Measurements from ENCODE around the gene KPNA1.

The KPNA1 gene

GRCh38 chr3:122514123-122515019 is at the start of gene KPNA1:
Gene KPNA1 (minus strand): TSS chr3:122514939. CDS start chr3:122496565, 18,374 bp downstream.
- Mint-ChIP-seq H3K27ac (peak within 1 kb of the TSS; percentile 94), H3K9me3 (peaks cover 4% of the 10 kb centered on the region), H3K27me3 (no peaks in the 10 kb centered on the region), H3K4me3 (peak within 1 kb of the TSS; percentile 85), H3K4me1 (peaks cover 24% of the 10 kb centered on the region), H3K36me3 (peaks cover 14% of the 10 kb centered on the region)
- ATAC-seq (ENCODE audit: low read depth) (peak; percentile 80), DNase-seq (ENCODE audit: low spot score in 2 of 2) (peak; percentile 88 to 90)

GRCh38 chr3:122564155-122564912 is 49.6 kb upstream of the KPNA1 start, which contains the start of the genes DTX3L and PARP9:
Gene DTX3L (plus strand): TSS chr3:122564338. CDS start chr3:122564427, 89 bp downstream.
Gene PARP9 (minus strand): TSS chr3:122564300. CDS start chr3:122559620, 4,680 bp downstream.
- peaks cover 21% of the 10 kb centered on the region for H3K36me3 Mint-ChIP-seq

DNA sequence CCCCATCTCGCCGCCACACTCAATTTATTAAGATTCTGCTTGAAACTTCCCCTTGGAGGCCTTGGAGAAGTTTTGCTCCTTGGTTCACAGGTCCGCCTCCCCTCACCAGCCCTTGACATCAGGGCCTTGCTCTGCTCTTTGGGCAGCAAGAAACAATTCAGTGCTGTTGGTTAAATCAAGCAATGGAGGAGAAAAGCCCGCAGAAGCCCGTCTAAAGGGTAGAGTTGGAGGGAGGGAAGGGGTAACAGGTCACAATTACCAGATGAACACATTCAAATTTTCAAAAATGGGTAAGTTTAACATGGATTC is 48.9 kb upstream of the KPNA1 start:
- H3K4me3 Mint-ChIP-seq, result peak overlapping the region; percentile 94
- H3K9me3 Mint-ChIP-seq, result no peaks in the 10 kb centered on the region
- peak overlapping the region; percentile 93 for H3K27ac Mint-ChIP-seq
- no peaks in the 10 kb centered on the region for H3K27me3 Mint-ChIP-seq
- H3K4me1 Mint-ChIP-seq, result peaks cover 55% of the 10 kb centered on the region
- DNase-seq (ENCODE audit: low spot score in 2 of 2), result no peak
- peaks cover 21% of the 10 kb centered on the region for H3K36me3 Mint-ChIP-seq
- ATAC-seq (ENCODE audit: low read depth), result peak; percentile 3

More at GRCh38 chr3:122564155-122564912, 49.6 kb upstream of the KPNA1 start, which contains the start of the genes DTX3L and PARP9:
- Mint-ChIP-seq H3K27ac (peak within 1 kb of the TSS; percentile 93), H3K9me3 (no peaks in the 10 kb centered on the region), H3K4me3 (peak within 1 kb of the TSS; percentile 94), H3K27me3 (no peaks in the 10 kb centered on the region), H3K4me1 (peaks cover 59% of the 10 kb centered on the region)
- DNase-seq (ENCODE audit: low spot score in 2 of 2) (peak; percentile 47 to 63), ATAC-seq (ENCODE audit: low read depth) (peak; percentile 82)

DNA sequence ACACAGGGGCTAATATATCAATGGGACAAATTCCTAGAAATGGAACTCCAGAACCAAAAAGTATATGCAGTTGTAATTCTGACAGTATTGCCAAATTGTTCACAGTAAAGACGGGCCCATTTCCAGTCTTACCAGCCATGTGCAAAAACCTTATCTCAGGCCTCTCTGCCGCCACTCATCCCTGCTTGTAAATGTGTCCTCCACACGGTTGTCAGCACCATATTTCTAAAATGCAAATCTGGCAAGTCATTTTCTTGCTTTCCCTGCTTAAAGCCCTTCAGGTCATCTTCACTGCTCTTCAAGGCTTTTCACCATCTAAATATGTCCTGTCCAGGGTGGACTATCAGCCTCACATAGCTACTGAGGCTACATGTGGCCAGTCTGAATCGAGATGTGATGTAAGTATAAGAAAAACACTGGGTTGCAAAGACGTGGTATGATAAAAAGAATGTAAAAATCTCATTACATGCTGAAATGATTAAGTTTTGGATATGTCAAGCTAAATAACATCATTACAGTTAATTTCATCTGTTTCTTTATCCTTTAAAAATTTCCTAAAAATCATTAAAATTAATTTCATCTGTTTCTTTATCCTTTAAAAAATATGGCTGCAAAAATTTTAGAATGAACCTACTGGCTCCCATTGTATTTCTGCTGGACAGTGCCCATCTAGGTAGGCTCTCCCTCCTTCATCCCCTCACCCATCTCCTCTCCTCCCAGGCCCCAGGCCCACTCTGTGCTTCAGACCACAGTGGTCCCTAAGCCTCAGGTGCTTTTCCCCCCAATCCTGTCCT is 48.4 kb upstream of the KPNA1 start:
- DNase-seq (ENCODE audit: low spot score in 2 of 2), result no peak
- no peak for ATAC-seq (ENCODE audit: low read depth)
- H3K9me3 Mint-ChIP-seq, result no peaks in the 10 kb centered on the region
- H3K4me3 Mint-ChIP-seq, result peak overlapping the region; percentile 94
- no peaks in the 10 kb centered on the region for H3K27me3 Mint-ChIP-seq
- peaks cover 20% of the 10 kb centered on the region for H3K36me3 Mint-ChIP-seq
- H3K4me1 Mint-ChIP-seq, result peaks cover 53% of the 10 kb centered on the region
- H3K27ac Mint-ChIP-seq, result peak overlapping the region; percentile 93

DNA sequence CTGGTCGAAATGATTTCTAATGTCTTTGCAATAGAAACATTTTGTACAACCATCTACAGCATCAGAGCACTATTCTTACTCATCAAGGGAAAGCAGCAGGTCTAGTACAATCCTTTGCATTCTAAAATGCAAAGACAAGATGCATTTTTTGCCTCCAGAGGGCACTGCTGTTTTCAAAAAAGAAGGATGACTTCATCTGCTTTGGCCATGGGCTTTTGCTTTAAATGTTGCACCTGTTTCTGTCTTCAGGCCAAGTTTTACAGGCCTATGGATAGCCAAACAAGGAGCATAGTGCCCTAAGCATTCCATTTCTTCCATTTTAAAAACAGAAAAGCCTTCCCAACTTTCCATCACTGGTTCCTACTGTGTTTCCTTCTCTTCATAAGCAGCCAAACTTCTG is 45.9 kb upstream of the KPNA1 start:
- peak; percentile 65 to 73 for DNase-seq (ENCODE audit: low spot score in 2 of 2)
- Mint-ChIP-seq H3K36me3 (peaks cover 19% of the 10 kb centered on the region), H3K27me3 (no peaks in the 10 kb centered on the region), H3K9me3 (no peaks in the 10 kb centered on the region), H3K4me3 (no peak overlapping the region), H3K27ac (peak overlapping the region; percentile 93), H3K4me1 (peaks cover 38% of the 10 kb centered on the region)
- peak; percentile 39 for ATAC-seq (ENCODE audit: low read depth)

GRCh38 chr3:122559906-122560305 is 45.2 kb upstream of the KPNA1 start:
- peak overlapping the region; percentile 10 for H3K27ac Mint-ChIP-seq
- DNase-seq (ENCODE audit: low spot score in 2 of 2), result no peak
- no peak for ATAC-seq (ENCODE audit: low read depth)
- H3K4me1 Mint-ChIP-seq, result peaks cover 36% of the 10 kb centered on the region
- no peaks in the 10 kb centered on the region for H3K9me3 Mint-ChIP-seq
- peaks cover 25% of the 10 kb centered on the region for H3K36me3 Mint-ChIP-seq
- no peak overlapping the region for H3K4me3 Mint-ChIP-seq
- no peaks in the 10 kb centered on the region for H3K27me3 Mint-ChIP-seq

- ATAC-seq (ENCODE audit: low read depth) (no peak), DNase-seq (ENCODE audit: low spot score in 2 of 2) (no peak)
- Mint-ChIP-seq H3K4me3 (no peak overlapping the region), H3K27me3 (no peaks in the 10 kb centered on the region), H3K27ac (no peak overlapping the region), H3K9me3 (no peaks in the 10 kb centered on the region), H3K36me3 (peaks cover 31% of the 10 kb centered on the region), H3K4me1 (peaks cover 37% of the 10 kb centered on the region)
Observed at GRCh38 chr3:122558605-122559004, 43.9 kb upstream of the KPNA1 start.

- DNase-seq (ENCODE audit: low spot score in 2 of 2), result no peak
- peaks cover 35% of the 10 kb centered on the region for H3K36me3 Mint-ChIP-seq
- H3K4me1 Mint-ChIP-seq, result peaks cover 26% of the 10 kb centered on the region
- no peak for ATAC-seq (ENCODE audit: low read depth)
- no peak overlapping the region for H3K4me3 Mint-ChIP-seq
- no peaks in the 10 kb centered on the region for H3K27me3 Mint-ChIP-seq
- H3K9me3 Mint-ChIP-seq, result no peaks in the 10 kb centered on the region
- H3K27ac Mint-ChIP-seq, result no peak overlapping the region
Observed at GRCh38 chr3:122557356-122557755, 42.6 kb upstream of the KPNA1 start.

DNA sequence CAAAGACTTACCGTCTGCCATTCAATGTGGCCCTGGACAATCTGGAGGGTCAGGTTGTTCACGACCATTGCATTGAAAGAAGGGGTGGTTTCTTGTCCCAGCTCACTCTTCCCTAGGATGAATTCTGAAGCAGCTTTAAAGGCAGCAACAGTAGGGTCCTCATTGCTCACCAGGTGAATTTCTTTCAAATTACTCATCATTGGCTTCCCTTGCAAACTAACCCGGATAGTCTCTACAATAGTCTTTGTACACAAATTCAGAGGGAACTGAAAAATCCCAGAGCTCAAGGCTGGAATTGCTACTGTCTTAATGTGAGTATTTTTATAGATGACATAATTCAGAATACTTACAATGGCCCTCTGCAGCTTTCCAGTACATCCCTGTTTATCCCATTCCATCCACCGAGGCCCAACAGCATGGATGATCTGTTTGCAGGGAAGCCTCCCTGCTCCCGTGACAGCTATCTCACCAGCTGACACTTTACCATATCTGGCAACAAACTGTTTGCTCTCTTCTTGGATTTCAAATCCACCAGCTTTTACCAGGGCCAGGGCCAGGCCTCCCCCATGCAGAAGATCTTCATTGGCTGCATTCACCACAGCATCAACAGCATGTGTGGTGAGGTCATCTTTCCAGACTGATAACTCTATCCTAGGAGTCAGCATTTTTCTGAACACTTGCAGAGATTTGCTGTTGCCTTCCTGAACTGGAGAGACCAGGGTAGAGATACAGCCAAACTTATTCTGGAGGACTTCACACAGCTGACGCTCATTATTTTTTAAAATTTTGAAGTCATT is 40.7 kb upstream of the KPNA1 start:
- no peak for DNase-seq (ENCODE audit: low spot score in 2 of 2)
- no peak for ATAC-seq (ENCODE audit: low read depth)

DNA sequence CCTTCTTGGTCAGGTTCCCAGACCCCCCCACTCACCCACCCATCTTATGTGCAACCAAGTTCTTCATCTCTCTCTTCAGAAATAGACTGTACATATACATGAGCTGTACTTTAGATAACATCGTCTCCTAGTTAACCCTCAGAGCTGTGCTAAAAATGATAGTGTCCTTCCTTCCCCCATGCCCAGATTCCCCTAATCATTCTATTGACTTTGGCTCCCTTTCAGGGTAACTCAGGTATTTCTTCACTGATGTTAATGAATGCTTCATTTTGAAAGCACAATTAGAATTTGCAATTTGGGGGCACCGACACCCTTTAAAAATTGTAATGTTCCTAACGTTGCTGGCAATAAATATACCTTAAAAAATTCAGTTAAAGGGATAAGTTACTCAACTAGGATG is 38.4 kb upstream of the KPNA1 start:
- Mint-ChIP-seq H3K4me3 (no peak overlapping the region), H3K9me3 (no peaks in the 10 kb centered on the region), H3K36me3 (peaks cover 48% of the 10 kb centered on the region), H3K4me1 (peaks cover 9% of the 10 kb centered on the region), H3K27ac (no peak overlapping the region), H3K27me3 (no peaks in the 10 kb centered on the region)
- ATAC-seq (ENCODE audit: low read depth), result no peak
- no peak for DNase-seq (ENCODE audit: low spot score in 2 of 2)

More for the DNA sequence above, 40.7 kb upstream of the KPNA1 start:
- Mint-ChIP-seq H3K4me1 (peaks cover 13% of the 10 kb centered on the region), H3K36me3 (peaks cover 42% of the 10 kb centered on the region), H3K27ac (no peak overlapping the region), H3K9me3 (no peaks in the 10 kb centered on the region), H3K27me3 (no peaks in the 10 kb centered on the region), H3K4me3 (no peak overlapping the region)

GRCh38 chr3:122548619-122549018 is 33.9 kb upstream of the KPNA1 start:
- Mint-ChIP-seq H3K27me3 (no peaks in the 10 kb centered on the region), H3K27ac (no peak overlapping the region), H3K4me3 (no peak overlapping the region), H3K36me3 (peaks cover 45% of the 10 kb centered on the region), H3K4me1 (no peaks in the 10 kb centered on the region), H3K9me3 (no peaks in the 10 kb centered on the region)
- no peak for DNase-seq (ENCODE audit: low spot score in 2 of 2)
- ATAC-seq (ENCODE audit: low read depth), result no peak

- Mint-ChIP-seq H3K4me3 (no peak overlapping the region), H3K36me3 (peaks cover 42% of the 10 kb centered on the region), H3K27ac (no peak overlapping the region), H3K27me3 (no peaks in the 10 kb centered on the region), H3K4me1 (no peaks in the 10 kb centered on the region), H3K9me3 (no peaks in the 10 kb centered on the region)
- DNase-seq (ENCODE audit: low spot score in 2 of 2) (no peak), ATAC-seq (ENCODE audit: low read depth) (no peak)
Observed at GRCh38 chr3:122548076-122548475, 33.3 kb upstream of the KPNA1 start.

- H3K27ac Mint-ChIP-seq, result no peak overlapping the region
- no peak overlapping the region for H3K4me3 Mint-ChIP-seq
- ATAC-seq (ENCODE audit: low read depth) (no peak), DNase-seq (ENCODE audit: low spot score in 2 of 2) (no peak)
- peaks cover 39% of the 10 kb centered on the region for H3K36me3 Mint-ChIP-seq
- no peaks in the 10 kb centered on the region for H3K9me3 Mint-ChIP-seq
- H3K27me3 Mint-ChIP-seq, result no peaks in the 10 kb centered on the region
- H3K4me1 Mint-ChIP-seq, result no peaks in the 10 kb centered on the region
Observed at GRCh38 chr3:122546151-122546550, 31.4 kb upstream of the KPNA1 start.
